ENCODE measurements around the gene OR10V1. TPM values are rescaled to one million over a fixed set of nuclear protein-coding genes. Genes with fewer than 3 reads are reported as not detected.

Gene OR10V1
- total RNA-seq, 1 experiment from 2014 or later = not detected

- no peak overlapping the region for H3K4me3 ChIP-seq
- H3F3A ChIP-seq (ENCODE audit: insufficient read depth, low read depth) = no peaks in the 10 kb centered on the region
- no peaks in the 10 kb centered on the region for H3K9me2 ChIP-seq (ENCODE audit: insufficient read depth)
- H3K27me3 ChIP-seq (ENCODE audit: insufficient read depth, low read depth) = no peaks in the 10 kb centered on the region
- H3K36me3 ChIP-seq (ENCODE audit: low read depth) = no peaks in the 10 kb centered on the region
- H3K4me1 ChIP-seq (replicated peaks; ENCODE audit: insufficient read depth) = no peaks in the 10 kb centered on the region
- BruUV-seq (replicated peaks) = no TSS peak
- no peaks in the 10 kb centered on the region for H3K9me3 ChIP-seq (ENCODE audit: insufficient read depth, low read depth)
- POLR2A ChIA-PET (ENCODE audit: unreplicated experiment) = no interaction called here
- intact Hi-C loops (cut with micrococcal nuclease; ENCODE audit: unreplicated experiment) = no loop called here
- H3K79me2 ChIP-seq (ENCODE audit: low read depth) = no peaks in the 10 kb centered on the region
- H3K27ac ChIP-seq = no peak overlapping the region
- no peaks in the 10 kb centered on the region for H4K20me1 ChIP-seq (ENCODE audit: insufficient read depth)
- no peak overlapping the region for H3K4me2 ChIP-seq
- no peak for DNase-seq
- TF ChIP-seq EZH2 (IDR thresholded peaks at IDR 0.05; ENCODE audit: low read depth) (no peak), CTCF (conservative IDR thresholded peaks at IDR 0.05) (peak; percentile 35; the same call in 1 of the 2 replicates)
- CTCF ChIA-PET = interaction anchor here (0.5 kb wide), 1 partner anchor 20 kb away, joined by 4 read pairs; no protein-coding TSS in a partner anchor
- H2AFZ ChIP-seq = no peak overlapping the region
Observed at GRCh38 chr11:59678118-59678812, 35.4 kb downstream of the OR10V1 start.

GRCh38 chr11:59676205-59676604 lies 37.4 kb downstream of the OR10V1 start:
- Histone ChIP-seq H2AFZ (no peak overlapping the region), H3K4me2 (no peak overlapping the region), H3K36me3 (ENCODE audit: low read depth) (no peaks in the 10 kb centered on the region), H3K4me3 (no peak overlapping the region), H3K27me3 (ENCODE audit: insufficient read depth, low read depth) (no peaks in the 10 kb centered on the region), H4K20me1 (ENCODE audit: insufficient read depth) (no peaks in the 10 kb centered on the region), H3K9me3 (ENCODE audit: insufficient read depth, low read depth) (no peaks in the 10 kb centered on the region), H3K9me2 (ENCODE audit: insufficient read depth) (no peaks in the 10 kb centered on the region), H3K27ac (no peak overlapping the region), H3K79me2 (ENCODE audit: low read depth) (no peaks in the 10 kb centered on the region), H3K4me1 (replicated peaks; ENCODE audit: insufficient read depth) (no peaks in the 10 kb centered on the region), H3F3A (ENCODE audit: insufficient read depth, low read depth) (no peaks in the 10 kb centered on the region)
- TF ChIP-seq CTCF (conservative IDR thresholded peaks at IDR 0.05) (no peak), EZH2 (IDR thresholded peaks at IDR 0.05; ENCODE audit: low read depth) (no peak)
- ChIA-PET CTCF (no interaction called here), POLR2A (ENCODE audit: unreplicated experiment) (no interaction called here)
- BruUV-seq (replicated peaks) = no TSS peak
- intact Hi-C loops (cut with micrococcal nuclease; ENCODE audit: unreplicated experiment) = no loop called here
- DNase-seq = no peak

GRCh38 chr11:59674291-59674690 lies 39.4 kb downstream of the OR10V1 start:
- Histone ChIP-seq H3K9me2 (ENCODE audit: insufficient read depth) (no peaks in the 10 kb centered on the region), H3K4me3 (no peak overlapping the region), H3K27ac (no peak overlapping the region), H4K20me1 (ENCODE audit: insufficient read depth) (no peaks in the 10 kb centered on the region), H3F3A (ENCODE audit: insufficient read depth, low read depth) (peaks cover 10% of the 10 kb centered on the region; the same call in 1 of the 2 replicates), H3K79me2 (ENCODE audit: low read depth) (peaks cover 4% of the 10 kb centered on the region), H3K36me3 (ENCODE audit: low read depth) (no peaks in the 10 kb centered on the region), H2AFZ (no peak overlapping the region), H3K9me3 (ENCODE audit: insufficient read depth, low read depth) (no peaks in the 10 kb centered on the region), H3K4me2 (no peak overlapping the region), H3K4me1 (replicated peaks; ENCODE audit: insufficient read depth) (peaks cover 13% of the 10 kb centered on the region), H3K27me3 (ENCODE audit: insufficient read depth, low read depth) (no peaks in the 10 kb centered on the region)
- POLR2A ChIA-PET (ENCODE audit: unreplicated experiment) = no interaction called here
- no TSS peak for BruUV-seq (replicated peaks)
- CTCF ChIA-PET = no interaction called here
- no peak for DNase-seq
- TF ChIP-seq CTCF (conservative IDR thresholded peaks at IDR 0.05) (no peak), EZH2 (IDR thresholded peaks at IDR 0.05; ENCODE audit: low read depth) (no peak)
- intact Hi-C loops (cut with micrococcal nuclease; ENCODE audit: unreplicated experiment) = no loop called here
